Pancreas (tissue), 10 donors: ENCODE data around the gene SOX11. TPM values are rescaled to one million over a fixed set of nuclear protein-coding genes. Genes with fewer than 3 reads are reported as not detected.

Experiments
- ATAC-seq, 4 donors: fragments of 200-7000 bp; cut with Tn5 transposase; one replicate each; pipeline versions ENCODE4 v1.8.0 to v1.9.1; 2020; ENCODE audit warnings: mild to moderate bottlenecking in 4 of 4, moderate library complexity in 4 of 4
- DNase-seq, 6 donors: peaks; one replicate each; pipeline ENCODE4 v3.0.0-alpha.2; 2020
- FAIRE-seq: peaks from 2 replicates; lab custom pipeline; 2012; peaks lifted over from hg19 to GRCh38; lab: Jason Lieb, UNC
- H3K27ac ChIP-seq, 4 donors: fragments of 200-600 bp; sonication (generic); 1 replicate in 3 of 4; 2 replicates in 1 of 4; pipeline versions ENCODE4 v1.5.0 to v1.8.0; 2020
- H3K27me3 ChIP-seq, 4 donors: fragments of 200-600 bp; one replicate each; pipeline ENCODE4 v1.8.0; 2021
- H3K36me3 ChIP-seq, 3 donors: fragments of 200-600 bp; sonication (generic) in 1 of 3; one replicate each; pipeline versions ENCODE4 v1.5.0 to v1.8.0; 2020 to 2021
- H3K4me1 ChIP-seq, 3 donors: fragments of 200-600 bp; one replicate each; pipeline ENCODE4 v1.8.0; 2021
- H3K4me3 ChIP-seq, 4 donors: fragments of 200-600 bp; sonication (generic) in 2 of 4; one replicate each; pipeline versions ENCODE4 v1.5.0 to v1.8.0; 2020 to 2021
- H3K9me3 ChIP-seq, 4 donors: fragments of 200-600 bp; one replicate each; pipeline ENCODE4 v1.8.0; 2021
- WGBS, 2 donors: extraction: QIAGEN DNeasy Blood & Tissue Kit; methylation state at CpG; one replicate each; pipeline ENCODE4 v1.1.7; 2013; 5-methylcytosine and 5-hydroxymethylcytosine counted together
- intact Hi-C, 3 donors: fragments of 100-400 bp; cut with DNase I; formaldehyde crosslinking; loops; one replicate each; pipeline versions ENCODE4 v1.11.1 to v1.14.2; 2022
- polyA plus RNA-seq, 2 donors: library from polyadenylated mRNA; stranded (reverse); fragments of 200-250 nt; gene quantifications; one replicate each; pipeline ENCODE4 v1.2.3, GENCODE V29; 2013
- total RNA-seq, 6 donors: library from RNA; stranded (reverse); fragmentation: NEBNext Ultra II Directional in 4 of 6; extraction: Animal tissue kit (Norgen Biotek cat#: 25700) in 4 of 6; gene quantifications; one replicate each; pipeline versions ENCODE4 v1.2.1 to v1.2.4, GENCODE V29; 2021 to 2023
- TF ChIP-seq, protein P1 (sequence below), 4 donors: fragments of 200-600 bp; sonication (generic) in 3 of 4; IDR thresholded peaks; one replicate each; pipeline versions ENCODE4 v1.5.0 to v1.8.0; 2021; ENCODE audit warnings: antibody characterized with exemption in 4 of 4
- donor health status: healthy with polysubstance abuse.
- donor health status: DM: no; HTN: no; CAD: no; lungs with moderate emphysema.
- donor health status: DM: no; HTN: no; CAD: no.
- donor health status: control.
- donor health status: control.
- donor health status: Bipolar disorder and iron deficiency.
- donor health status: DM: yes; HTN: yes; CAD: no.
- donor health status: DM: no; HTN: no; CAD: no.
- donor health status: DM: no; HTN: no; CAD: no.
- donor health status: DM: yes; HTN: yes; CAD: no.

SOX11 gene
- total and polyA plus RNA-seq, 8 donors: 0.03 to 0.09 (median 0.04) TPM; not detected in 4

DNA sequence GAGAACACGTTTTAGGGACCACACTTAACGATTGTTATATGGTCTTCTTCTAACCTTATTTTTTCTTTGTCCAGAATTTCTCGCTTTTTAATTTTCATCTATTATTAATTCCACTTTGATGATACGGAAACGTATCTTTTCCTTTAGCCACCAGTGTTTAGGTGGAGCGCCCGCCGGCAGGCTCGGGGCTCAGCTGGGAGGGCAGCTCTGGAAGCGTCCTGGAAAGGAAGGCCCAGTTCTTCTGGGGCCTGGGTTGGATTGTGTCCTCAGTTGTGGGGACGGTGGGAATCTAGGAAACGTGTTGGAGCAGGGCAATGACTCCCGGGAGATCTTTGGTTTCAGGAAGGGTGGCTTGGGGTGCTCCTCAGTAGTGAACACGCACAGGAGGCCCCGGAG lies 19.4 kb upstream of the SOX11 start:
- intact Hi-C loops: no loop called here
- peaks cover 0 to 12% (median 0%) of the 10 kb centered on the region in 4 donors for H3K27me3 ChIP-seq
- FAIRE-seq: no peak

DNA sequence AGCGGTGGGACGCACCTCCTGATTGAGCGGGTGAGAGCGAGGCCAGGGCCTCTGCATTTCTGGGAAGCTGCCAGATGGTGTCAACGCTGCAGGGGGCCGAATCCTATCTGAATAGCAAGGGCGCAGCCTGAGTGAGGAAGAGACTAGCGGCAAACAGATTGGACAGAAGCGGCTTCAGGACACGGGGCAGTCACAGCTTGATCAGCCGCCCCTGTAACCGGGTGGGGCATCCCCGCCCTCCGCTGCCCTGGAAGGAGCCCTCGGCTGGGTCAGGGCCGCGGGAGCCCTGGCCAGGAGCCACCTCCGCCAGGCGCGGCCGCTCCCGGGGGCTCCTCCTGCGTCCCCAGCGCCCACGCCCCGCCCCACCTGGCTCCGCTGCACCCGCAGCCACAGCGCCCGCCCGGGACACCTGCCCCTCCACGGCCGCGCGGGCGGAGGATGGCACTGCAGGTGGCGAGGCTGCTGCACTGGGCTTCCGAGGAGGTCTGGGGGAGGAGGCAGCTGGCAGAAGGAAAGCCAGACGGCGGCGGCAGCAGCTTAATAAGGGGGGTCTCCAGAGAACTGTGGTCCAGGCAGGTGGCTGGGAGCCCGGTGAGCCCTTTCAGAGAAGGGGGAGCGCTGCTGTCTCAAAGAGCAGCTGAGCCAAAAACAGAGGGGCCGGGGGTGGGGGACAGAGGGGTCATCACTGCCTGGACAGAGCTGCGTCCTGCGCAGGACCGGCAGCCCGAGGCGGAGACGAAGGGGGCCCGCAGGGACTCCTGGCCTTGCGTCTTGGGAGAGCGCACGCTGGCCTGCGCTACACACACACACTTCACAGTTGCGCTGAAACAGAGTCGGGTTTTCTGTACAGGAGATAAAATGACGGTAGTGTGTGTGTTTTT lies 18.8 kb upstream of the SOX11 start:
- intact Hi-C loops: no loop called here
- ATAC-seq: peak in 3 of 4 donors; percentile 12 to 69 (median 50)
- Histone ChIP-seq H3K27ac (no peak overlapping the region), H3K4me3 (peak overlapping the region in 1 of 4 donors; percentile 9), H3K27me3 (peaks cover 0 to 12% (median 0%) of the 10 kb centered on the region in 4 donors), H3K36me3 (no peaks in the 10 kb centered on the region), H3K4me1 (no peaks in the 10 kb centered on the region), H3K9me3 (no peaks in the 10 kb centered on the region)
- peak in 3 of 6 donors; percentile 35 to 69 (median 59) for DNase-seq
- TF ChIP-seq, protein P1, sequence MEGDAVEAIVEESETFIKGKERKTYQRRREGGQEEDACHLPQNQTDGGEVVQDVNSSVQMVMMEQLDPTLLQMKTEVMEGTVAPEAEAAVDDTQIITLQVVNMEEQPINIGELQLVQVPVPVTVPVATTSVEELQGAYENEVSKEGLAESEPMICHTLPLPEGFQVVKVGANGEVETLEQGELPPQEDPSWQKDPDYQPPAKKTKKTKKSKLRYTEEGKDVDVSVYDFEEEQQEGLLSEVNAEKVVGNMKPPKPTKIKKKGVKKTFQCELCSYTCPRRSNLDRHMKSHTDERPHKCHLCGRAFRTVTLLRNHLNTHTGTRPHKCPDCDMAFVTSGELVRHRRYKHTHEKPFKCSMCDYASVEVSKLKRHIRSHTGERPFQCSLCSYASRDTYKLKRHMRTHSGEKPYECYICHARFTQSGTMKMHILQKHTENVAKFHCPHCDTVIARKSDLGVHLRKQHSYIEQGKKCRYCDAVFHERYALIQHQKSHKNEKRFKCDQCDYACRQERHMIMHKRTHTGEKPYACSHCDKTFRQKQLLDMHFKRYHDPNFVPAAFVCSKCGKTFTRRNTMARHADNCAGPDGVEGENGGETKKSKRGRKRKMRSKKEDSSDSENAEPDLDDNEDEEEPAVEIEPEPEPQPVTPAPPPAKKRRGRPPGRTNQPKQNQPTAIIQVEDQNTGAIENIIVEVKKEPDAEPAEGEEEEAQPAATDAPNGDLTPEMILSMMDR (IDR thresholded peaks at IDR 0.05): no peak
- no peak for FAIRE-seq
- WGBS, 2 donors: 4 to 5% methylated on average over 47 to 58 of the region's 58 CpGs

More for the DNA sequence above, 19.4 kb upstream of the SOX11 start:
- H3K9me3 ChIP-seq: no peaks in the 10 kb centered on the region
- DNase-seq (no peak), ATAC-seq (no peak)
- H3K36me3 ChIP-seq: no peaks in the 10 kb centered on the region
- no peak overlapping the region for H3K27ac ChIP-seq
- 47 to 56% methylated on average over 15 of the region's 15 CpGs for WGBS, 2 donors
- no peaks in the 10 kb centered on the region for H3K4me1 ChIP-seq
- TF ChIP-seq, protein P1 (IDR thresholded peaks at IDR 0.05): no peak
- H3K4me3 ChIP-seq: no peak overlapping the region

DNA sequence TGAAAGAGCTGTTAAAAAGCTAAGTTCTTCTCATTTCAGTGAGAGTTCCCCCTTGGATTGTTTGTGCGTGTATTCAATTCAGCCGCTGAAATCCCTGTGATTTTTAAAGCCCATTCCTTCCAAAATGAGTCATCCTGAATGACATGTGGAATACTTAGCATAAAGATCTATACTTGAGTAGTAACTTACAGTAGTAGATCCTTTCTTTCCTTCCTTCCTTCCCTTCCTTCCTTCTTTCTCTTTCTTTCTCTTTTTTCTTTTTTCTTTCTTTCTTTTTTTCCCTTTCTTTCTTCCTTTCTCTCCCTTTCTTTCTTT lies 18.2 kb upstream of the SOX11 start:
- Histone ChIP-seq H3K27me3 (peaks cover 0 to 12% (median 0%) of the 10 kb centered on the region in 4 donors), H3K4me3 (no peak overlapping the region), H3K36me3 (no peaks in the 10 kb centered on the region), H3K4me1 (no peaks in the 10 kb centered on the region), H3K27ac (no peak overlapping the region), H3K9me3 (no peaks in the 10 kb centered on the region)
- intact Hi-C loops: no loop called here
- ATAC-seq: no peak
- FAIRE-seq: no peak
- 26 to 34% methylated on average over 2 of the region's 2 CpGs for WGBS, 2 donors
- DNase-seq: no peak
- TF ChIP-seq, protein P1 (IDR thresholded peaks at IDR 0.05): no peak

DNA sequence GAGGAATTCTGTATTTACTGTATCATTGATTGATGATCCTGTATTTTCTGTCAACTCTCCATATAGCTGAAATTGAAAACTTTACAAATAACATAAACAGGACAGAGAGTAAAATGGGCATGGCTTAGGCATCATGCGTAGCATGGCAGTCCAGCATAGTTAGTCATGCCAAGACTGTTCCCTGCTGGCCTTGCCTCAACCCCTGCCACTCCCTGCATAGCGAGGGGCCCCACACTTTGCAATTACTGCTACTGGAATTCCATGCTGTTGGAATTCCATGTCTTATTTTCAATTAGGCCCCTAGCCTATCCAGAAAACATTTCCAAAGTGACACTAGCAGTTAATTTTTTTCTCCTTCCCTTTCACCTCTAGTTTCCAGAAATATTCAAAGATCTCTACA lies 15.1 kb upstream of the SOX11 start:
- Histone ChIP-seq H3K4me3 (no peak overlapping the region), H3K27me3 (peaks cover 0 to 12% (median 0%) of the 10 kb centered on the region in 4 donors), H3K36me3 (no peaks in the 10 kb centered on the region), H3K27ac (no peak overlapping the region), H3K9me3 (no peaks in the 10 kb centered on the region), H3K4me1 (no peaks in the 10 kb centered on the region)
- TF ChIP-seq, protein P1 (IDR thresholded peaks at IDR 0.05): no peak
- ATAC-seq (no peak), DNase-seq (no peak), FAIRE-seq (no peak)
- 76 to 82% methylated on average over 2 of the region's 2 CpGs for WGBS, 2 donors
- intact Hi-C loops: no loop called here

DNA sequence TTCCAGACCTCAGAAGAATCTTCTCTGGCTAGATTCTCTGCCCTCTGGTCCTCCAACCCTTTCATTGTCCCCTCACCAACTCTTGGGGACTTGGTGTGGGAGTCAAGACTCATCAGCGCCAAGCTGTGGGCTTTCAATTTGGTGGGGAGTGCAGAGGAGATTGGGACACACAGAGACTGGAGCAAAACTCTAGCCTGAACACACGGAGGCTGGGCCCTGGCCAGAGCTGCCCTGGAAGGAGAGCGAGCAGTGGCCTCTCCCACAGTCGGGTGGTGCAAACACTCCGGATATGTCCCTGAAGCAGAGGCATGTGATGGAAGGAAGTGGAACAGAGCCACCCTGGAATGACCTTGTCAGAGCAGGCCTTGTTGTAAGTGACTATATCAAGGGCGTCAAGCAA lies 8.7 kb upstream of the SOX11 start:
- no peak for DNase-seq
- H3K4me3 ChIP-seq: no peak overlapping the region
- no peak for ATAC-seq

More for the DNA sequence above, 8.7 kb upstream of the SOX11 start:
- TF ChIP-seq, protein P1 (IDR thresholded peaks at IDR 0.05): no peak
- 68 to 85% methylated on average over 6 of the region's 6 CpGs for WGBS, 2 donors
- no peak for FAIRE-seq
- H3K27ac ChIP-seq: no peak overlapping the region
- H3K36me3 ChIP-seq: no peaks in the 10 kb centered on the region
- intact Hi-C loops: no loop called here
- H3K27me3 ChIP-seq: peaks cover 0 to 9% (median 0%) of the 10 kb centered on the region in 4 donors
- no peaks in the 10 kb centered on the region for H3K9me3 ChIP-seq
- H3K4me1 ChIP-seq: no peaks in the 10 kb centered on the region
